HG03521 (cell line): ENCODE results near the gene NAALADL1.
"Not testable (repeated sequence)": the region's sequence is repeated elsewhere in the genome, so short reads cannot be mapped to it uniquely, and the experiment has no call there.

ENCODE experiments used
- ATAC-seq: cut with Tn5 transposase; IDR thresholded peaks from one replicate; pipeline ENCODE4 v1.9.1; 2021; ENCODE audit warnings: mild to moderate bottlenecking, moderate library complexity; ENCODE audit not compliant: unreplicated experiment

Gene NAALADL1

GRCh38 chr11:65017937-65018336 is 40.4 kb downstream of the NAALADL1 start:
- no peak for ATAC-seq

- no peak for ATAC-seq
Measured at GRCh38 chr11:65016705-65017104, 41.6 kb downstream of the NAALADL1 start.

- no peak for ATAC-seq
Measured at GRCh38 chr11:65014726-65015227, 43.6 kb downstream of the NAALADL1 start.

- ATAC-seq, result peak; percentile 74
Measured at GRCh38 chr11:65013888-65014725, 44.2 kb downstream of the NAALADL1 start, which contains the start of gene ARL2. Gene ARL2, plus strand, starts transcription at chr11:65014160. Its CDS starts 48 bp downstream, at chr11:65014208.

GRCh38 chr11:65013130-65013887 is 45.0 kb downstream of the NAALADL1 start:
- ATAC-seq, result peak; percentile 50

GRCh38 chr11:65008873-65009272 is 49.5 kb downstream of the NAALADL1 start:
- ATAC-seq, result no peak

GRCh38 chr11:65008016-65008415 is 50.3 kb downstream of the NAALADL1 start:
- ATAC-seq, result no peak

- ATAC-seq, result not testable (repeated sequence)
Measured at GRCh38 chr11:65003968-65004367, 54.4 kb downstream of the NAALADL1 start.

- ATAC-seq, result no peak
Measured at GRCh38 chr11:65003282-65003681, 55.1 kb downstream of the NAALADL1 start.

GRCh38 chr11:65002706-65003105 is 55.6 kb downstream of the NAALADL1 start:
- ATAC-seq, result no peak

GRCh38 chr11:64999478-64999877 is 58.9 kb downstream of the NAALADL1 start:
- ATAC-seq, result no peak

GRCh38 chr11:64998690-64999431 is 59.5 kb downstream of the NAALADL1 start:
- no peak for ATAC-seq

GRCh38 chr11:64998141-64998540 is 60.2 kb downstream of the NAALADL1 start:
- ATAC-seq, result no peak

GRCh38 chr11:64996710-64997380 is 61.5 kb downstream of the NAALADL1 start, which contains the start of gene BATF2:
Gene BATF2, minus strand, starts transcription at chr11:64996971. Its CDS starts 57 bp downstream, at chr11:64996914.
- ATAC-seq, result no peak

GRCh38 chr11:64996327-64996709 is 62.0 kb downstream of the NAALADL1 start:
- ATAC-seq, result no peak
